ENCODE data around the gene TCF12.

Gene TCF12

GRCh38 chr15:57263520-57263919 is 345.1 kb downstream of the TCF12 start:
- DNase-seq: no peak

- no peak for DNase-seq
Observed at GRCh38 chr15:57272771-57273357, 354.4 kb downstream of the TCF12 start.

DNA sequence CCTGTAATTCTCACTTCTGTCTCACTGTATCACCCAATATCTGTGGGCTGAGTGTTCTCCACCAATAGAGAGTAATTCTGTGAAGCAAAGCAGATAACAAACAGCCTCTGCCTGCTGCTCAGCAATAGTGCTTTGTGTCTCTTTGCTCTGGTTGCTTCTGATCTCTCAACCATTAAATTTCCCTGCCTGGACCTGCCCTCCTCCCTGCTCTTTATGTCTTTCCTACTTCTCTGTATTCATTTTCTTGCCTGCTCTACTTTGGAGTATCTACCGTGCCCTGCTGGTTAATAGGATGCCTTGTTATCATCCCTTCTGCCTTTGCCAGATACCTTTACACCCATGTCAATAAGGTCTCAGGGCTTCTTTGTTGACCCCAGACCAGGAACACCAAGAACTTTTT is 355.0 kb downstream of the TCF12 start:
- no peak for DNase-seq

GRCh38 chr15:57278439-57278838 is 360.0 kb downstream of the TCF12 start:
- no peak for DNase-seq

DNA sequence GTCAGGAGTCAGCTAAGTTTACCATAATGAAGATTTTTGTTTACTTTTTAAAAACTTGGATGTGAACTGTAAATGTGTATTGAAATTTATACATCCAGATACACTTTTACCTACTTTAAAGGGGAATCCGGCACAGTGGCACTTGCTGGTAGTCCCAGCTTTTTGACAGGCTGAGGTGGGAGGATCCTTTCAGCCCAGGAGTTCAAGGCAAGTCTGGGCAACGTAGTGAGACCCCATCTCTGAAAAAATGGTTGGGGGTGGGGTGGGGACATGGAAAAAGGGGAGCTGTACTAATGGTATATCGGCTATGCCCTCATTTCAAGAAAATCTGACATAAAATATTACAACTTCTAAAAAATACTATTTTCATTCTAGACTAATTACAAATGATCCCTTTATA is 362.0 kb downstream of the TCF12 start:
- DNase-seq: no peak

DNA sequence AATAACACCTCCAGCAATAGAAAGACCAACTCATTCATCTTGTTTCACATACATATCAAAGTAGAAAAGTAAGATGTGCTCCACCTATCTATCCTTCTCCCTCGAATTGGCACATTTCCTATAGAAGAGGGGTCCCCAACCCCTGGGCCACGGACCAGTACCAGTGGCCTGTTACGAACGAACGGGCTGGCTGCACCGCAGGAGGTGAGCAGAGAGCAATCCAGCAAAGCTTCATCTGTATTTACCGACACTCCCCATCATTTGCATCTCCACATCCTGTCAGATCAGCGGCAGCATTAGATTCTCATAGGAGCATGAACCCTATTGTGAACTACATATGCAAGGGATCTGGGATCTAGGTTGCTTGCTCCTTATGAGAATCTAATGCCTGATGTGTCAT is 362.9 kb downstream of the TCF12 start:
- DNase-seq: no peak

GRCh38 chr15:57282686-57283085 is 364.2 kb downstream of the TCF12 start:
- DNase-seq: no peak

GRCh38 chr15:57283774-57284503 is 365.5 kb downstream of the TCF12 start:
- no peak for DNase-seq

DNA sequence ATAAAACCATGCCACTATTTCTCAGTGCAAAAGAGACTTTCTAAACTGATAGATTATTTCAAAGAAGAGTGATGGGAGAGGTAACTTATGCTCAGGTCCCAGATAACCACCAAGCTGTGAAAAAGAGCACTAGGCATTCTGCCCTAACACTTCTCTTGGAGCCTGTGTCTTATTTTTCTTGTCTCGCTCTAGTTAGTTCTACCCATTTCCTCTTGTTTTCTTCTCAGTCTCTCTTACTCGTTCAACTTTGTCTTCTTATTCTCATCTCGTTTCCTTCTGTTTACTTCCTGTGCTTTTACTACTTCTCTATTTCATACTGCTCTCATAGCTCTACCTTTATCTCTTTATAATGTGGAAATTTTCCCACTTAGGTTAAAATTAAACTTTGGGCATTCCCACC is 366.1 kb downstream of the TCF12 start:
- DNase-seq: no peak

GRCh38 chr15:57285386-57285785 is 366.9 kb downstream of the TCF12 start:
- no peak for DNase-seq

GRCh38 chr15:57286446-57287122 is 368.1 kb downstream of the TCF12 start:
- no peak for DNase-seq

GRCh38 chr15:57287123-57287521 is 368.7 kb downstream of the TCF12 start:
- no peak for DNase-seq

- no peak for DNase-seq
Observed at GRCh38 chr15:57288926-57289580, 370.6 kb downstream of the TCF12 start.

DNA sequence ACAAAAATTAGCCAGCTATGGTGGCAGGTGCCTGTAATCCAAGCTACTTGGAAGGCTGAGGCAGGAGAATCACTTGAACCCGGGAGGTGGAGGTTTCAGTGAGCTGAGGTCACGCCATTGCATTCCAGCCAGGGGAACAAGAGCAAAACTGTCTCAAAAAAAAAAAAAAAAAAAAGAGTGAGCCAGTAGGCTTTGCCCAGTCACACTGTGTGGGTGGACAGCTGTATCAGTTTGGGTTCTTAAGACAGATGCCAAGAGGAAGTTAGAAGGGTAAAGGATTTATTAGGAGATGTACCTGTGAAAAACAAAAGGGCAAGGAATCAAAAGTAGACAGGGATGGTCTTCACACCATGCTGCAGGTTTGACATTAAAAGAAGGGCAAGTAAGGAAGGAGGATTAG is 371.7 kb downstream of the TCF12 start:
- no peak for DNase-seq

DNA sequence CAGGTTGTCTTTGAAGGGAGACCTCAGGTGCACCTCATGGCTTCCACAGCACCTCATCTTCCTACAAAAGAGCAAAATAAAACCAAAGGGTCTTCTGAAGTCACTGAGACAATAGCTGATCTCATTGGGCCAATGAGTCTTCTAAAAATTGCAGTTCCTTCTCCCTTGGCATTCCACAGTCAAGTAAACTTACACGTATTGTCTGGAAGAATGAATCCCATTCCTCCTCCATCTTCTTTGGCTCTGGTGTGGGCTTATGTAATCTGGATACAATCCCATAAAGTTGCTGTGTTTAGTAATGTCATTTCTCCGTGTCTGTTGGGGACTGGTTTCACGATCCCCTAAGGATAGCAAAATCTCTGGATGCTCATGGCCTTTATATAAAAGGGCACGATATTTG is 372.4 kb downstream of the TCF12 start:
- DNase-seq: no peak

- DNase-seq: no peak
Observed at GRCh38 chr15:57296473-57297162, 378.2 kb downstream of the TCF12 start.

GRCh38 chr15:57297163-57297593 is 378.7 kb downstream of the TCF12 start:
- no peak for DNase-seq

- DNase-seq: no peak
Observed at GRCh38 chr15:57297630-57298029, 379.2 kb downstream of the TCF12 start.

DNA sequence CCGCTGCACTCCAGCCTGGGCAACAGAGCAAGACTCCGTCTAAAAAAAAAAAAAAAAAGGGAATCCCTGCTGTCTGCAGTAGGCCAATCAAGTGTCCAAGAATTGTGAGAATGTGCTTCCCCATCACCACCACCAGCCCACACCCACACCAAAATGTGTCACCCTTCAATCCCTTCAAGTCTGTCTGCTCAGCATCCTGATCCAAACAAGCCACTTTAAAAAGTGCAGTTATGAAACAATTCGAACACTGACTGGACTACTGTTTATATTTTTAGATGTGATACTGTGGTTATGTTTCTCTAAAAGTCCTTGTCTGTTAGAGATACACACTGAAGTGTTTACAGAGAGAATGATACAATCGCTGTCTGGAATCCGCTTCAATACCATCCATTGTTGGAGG is 379.8 kb downstream of the TCF12 start:
- DNase-seq: peak; percentile 43

GRCh38 chr15:57298843-57299550 is 380.6 kb downstream of the TCF12 start:
- DNase-seq: no peak

DNA sequence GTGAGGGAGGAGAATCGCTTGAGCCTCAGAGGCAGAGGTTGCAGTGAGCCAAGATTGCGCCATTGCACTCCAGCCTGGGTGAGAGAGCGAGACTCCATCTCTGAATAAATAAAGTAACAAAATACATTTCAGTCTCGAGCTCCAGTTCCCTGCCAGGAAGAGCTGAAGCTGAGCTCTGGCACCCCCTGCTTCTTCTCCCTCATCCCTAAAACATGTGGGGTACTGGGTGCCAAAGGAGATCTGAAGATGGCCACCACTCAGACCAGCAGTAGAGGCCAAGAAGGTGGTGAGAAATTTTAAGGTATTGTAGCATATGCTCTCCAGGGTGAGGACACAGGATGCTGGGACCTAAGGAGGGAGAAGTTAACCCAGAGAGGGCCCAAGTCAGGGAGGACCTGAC is 382.9 kb downstream of the TCF12 start:
- DNase-seq: no peak

GRCh38 chr15:57302640-57303257 is 384.3 kb downstream of the TCF12 start:
- DNase-seq: no peak

Measured in fibroblast of skin of abdomen (primary cell).